ENCODE results near the gene TMEM208.

Gene TMEM208

DNA sequence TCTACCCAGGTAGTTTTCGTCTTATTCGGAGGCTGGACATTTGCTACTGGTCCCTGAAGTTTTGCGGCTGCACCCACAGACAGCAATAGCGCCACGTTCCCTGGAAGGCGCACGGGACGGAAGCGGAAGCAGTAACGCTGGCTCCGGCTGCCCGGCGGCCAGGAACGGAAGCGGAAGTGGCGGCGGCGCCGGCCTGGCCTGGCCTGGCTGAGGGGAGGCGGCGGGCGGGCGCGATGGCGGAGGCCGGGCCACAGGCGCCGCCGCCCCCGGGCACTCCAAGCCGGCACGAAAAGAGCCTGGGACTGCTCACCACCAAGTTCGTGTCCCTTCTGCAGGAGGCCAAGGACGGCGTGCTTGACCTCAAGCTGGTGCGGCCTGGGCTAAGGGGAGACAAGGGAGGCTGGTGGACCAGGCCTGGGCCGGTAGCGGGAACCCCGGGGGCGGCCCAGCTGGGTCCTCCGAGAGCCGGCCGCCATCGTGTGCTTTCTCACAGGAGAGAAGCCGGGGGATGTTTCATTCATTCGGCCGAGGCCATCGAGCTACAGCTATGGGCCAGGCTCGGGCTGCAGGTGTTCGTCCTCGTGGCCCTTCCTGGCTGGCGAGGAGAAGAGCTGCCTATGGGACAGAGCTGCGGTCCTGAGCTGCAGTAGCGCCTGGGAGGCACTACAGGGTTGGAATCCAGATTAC is 34.8 kb upstream of the TMEM208 start, which contains the start of gene E2F4:
E2F4 (plus strand) TSS at position 161 of the 687 bp plus-strand sequence; CDS start at position 234, 73 bp downstream.
- peak; percentile 79 for DNase-seq

DNA sequence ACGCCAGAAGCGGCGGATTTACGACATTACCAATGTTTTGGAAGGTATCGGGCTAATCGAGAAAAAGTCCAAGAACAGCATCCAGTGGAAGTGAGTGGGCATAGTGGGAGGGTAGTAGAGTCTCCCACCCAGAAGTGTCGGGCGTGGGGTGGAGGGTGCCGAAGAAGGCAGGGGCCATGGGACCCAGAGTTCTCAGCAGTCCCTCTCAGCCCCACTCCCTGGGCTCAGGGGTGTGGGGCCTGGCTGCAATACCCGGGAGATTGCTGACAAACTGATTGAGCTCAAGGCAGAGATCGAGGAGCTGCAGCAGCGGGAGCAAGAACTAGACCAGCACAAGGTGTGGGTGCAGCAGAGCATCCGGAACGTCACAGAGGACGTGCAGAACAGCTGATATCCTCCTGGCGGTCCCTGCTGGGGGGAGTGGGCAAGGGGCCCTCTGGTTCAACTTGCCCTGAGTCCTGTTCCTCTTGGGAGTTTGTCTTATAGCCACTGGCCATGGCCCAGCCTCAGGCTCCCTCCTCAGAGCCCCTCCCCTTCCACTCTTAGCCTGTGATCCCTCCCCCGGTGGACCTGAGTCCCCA is 34.1 kb upstream of the TMEM208 start:
- DNase-seq: no peak

DNA sequence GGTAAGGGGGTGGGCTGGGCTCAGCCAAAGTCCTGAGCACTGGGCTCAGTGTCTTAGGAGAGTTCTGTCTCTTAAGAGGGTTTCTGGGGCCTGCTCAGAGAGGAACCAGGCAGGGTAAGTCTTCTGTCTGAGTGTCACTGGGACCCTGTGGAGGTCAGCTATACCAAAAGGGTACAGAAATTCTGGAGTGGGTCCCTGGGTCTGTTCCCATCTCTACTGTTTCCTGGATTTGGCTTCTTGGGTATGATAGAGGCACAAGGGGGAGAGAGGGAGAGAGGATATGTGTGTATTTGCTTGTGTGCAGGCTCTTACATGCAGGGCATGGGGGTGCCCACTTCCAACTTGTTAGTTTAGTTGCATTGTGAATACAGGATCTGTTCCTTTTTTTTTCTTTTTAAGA is 33.4 kb upstream of the TMEM208 start:
- DNase-seq: no peak

DNA sequence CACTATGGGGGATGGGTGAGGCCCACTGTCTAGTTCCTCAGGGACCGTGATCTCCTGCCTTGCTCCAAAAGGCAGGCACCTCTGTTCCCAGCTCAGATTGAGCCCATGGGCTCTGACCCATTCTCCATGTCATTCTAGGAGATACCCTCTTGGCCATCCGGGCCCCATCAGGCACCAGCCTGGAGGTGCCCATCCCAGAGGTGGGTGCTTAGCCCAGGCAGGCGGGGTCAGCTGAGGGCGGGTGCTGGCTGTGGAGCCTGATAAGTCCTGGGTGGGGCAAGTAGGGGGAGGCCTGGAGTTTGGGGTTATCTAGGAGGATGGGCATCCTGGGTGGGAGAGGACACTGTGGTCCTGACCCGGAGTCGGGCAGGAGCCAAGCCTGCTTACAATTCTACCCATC is 32.7 kb upstream of the TMEM208 start:
- no peak for DNase-seq

DNA sequence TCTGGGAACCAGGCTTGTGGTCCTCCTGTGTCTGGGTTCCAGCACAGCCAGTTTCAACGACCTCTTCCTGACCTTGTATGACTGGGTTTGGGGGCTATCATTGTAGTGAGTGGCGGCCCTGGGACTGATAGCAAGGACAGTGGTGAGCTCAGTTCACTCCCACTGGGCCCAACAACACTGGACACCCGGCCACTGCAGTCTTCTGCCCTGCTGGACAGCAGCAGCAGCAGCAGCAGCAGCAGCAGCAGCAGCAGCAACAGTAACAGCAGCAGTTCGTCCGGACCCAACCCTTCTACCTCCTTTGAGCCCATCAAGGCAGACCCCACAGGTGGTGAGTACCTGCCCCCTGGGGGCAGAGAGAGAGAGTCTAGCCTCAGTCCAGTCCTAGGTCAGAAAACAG is 31.3 kb upstream of the TMEM208 start:
- DNase-seq: no peak

DNA sequence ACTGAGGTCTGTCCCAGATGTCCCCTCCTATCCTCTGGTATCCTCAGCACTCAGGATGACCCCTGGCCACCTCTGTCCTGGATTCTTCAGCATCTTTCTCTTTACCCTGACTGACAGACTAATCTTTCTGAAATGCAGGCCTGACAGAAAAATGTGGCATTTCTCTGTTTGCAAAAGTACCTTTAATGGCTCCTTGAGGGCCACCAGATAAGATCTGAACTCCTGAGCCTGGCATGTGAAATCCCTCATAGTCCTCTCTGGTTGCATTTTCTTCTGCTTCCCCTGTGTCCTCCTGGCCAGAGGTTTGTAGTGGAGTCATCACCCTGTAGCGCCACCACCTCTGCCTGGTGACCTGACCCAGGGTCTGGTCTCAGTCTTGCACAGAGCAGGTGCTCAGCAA is 30.0 kb upstream of the TMEM208 start:
- no peak for DNase-seq

DNA sequence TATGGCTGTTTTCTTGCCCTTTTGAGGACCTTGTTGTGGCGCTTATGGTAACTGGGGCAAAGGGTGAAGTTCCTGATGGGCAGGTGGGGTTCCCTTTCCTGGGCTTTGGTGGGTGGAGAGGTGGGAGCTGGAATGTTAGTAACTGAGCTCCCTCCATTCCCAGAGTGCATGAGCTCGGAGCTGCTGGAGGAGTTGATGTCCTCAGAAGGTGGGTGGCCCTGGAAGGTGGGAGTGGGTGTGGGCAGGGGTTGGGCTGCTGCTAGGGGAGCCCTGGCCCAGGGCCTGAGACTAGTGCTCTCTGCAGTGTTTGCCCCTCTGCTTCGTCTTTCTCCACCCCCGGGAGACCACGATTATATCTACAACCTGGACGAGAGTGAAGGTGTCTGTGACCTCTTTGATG is 29.2 kb upstream of the TMEM208 start:
- DNase-seq: no peak

DNA sequence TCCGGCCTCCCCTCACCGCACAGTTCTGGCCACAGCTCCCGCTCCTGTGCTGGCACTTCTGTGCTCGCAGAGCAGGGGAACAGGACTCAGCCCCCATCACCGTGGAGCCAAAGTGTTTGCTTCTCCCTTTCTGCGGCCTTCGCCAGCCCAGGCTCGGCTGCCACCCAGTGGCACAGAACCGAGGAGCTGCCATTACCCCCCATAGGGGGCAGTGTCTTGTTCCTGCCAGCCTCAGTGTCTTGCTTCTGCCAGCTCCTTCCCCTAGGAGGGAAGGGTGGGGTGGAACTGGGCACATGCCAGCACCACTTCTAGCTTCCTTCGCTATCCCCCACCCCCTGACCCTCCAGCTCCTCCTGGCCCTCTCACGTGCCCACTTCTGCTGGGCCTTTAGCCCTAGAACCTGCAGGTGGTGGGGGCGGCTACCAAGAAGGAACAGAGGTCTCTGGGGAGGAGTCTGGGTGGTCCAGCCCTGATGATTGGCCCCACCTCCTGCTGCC is 28.6 kb upstream of the TMEM208 start:
- DNase-seq: no peak

DNA sequence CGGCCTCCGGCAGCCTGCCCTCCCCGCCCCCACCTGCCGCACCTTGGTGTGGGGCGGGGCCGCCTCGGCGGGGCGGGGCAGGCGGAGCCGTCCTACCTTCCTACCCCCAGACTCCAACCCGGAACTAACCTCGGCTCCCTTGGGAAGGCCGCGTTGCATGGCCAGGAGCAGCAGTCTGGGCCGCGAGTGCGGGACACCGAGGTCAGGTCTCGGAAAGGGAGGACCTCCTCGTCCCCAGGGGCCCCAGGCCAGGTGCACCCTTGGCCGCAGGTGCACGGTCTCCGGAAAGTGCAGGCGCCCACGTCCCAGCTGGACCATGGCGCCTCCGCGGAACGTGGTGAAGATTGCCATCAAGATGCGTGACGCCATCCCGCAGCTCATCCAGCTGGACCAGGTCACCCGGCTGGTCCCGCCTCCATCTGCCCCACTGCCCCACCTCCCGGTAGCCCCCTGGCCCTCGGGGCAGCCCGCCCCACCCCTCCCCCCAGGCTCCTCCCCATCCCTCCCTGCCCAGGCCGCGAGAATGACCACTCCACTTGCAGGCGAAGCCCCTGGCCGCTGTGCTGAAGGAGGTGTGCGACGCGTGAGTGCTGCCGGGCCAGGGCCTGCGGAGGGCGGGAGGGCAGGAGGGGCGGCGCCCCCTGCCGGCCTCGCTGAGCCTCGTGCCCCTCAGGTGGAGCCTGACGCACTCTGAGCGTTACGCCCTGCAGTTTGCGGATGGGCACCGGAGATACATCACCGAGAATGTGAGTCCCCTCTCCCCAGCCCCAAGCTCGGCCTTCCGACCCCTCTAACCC is 27.7 kb upstream of the TMEM208 start, which contains the start of gene ELMO3:
ELMO3 (plus strand) TSS at position 121 of the 797 bp plus-strand sequence; CDS start at position 317, 196 bp downstream.
- no peak for DNase-seq

DNA sequence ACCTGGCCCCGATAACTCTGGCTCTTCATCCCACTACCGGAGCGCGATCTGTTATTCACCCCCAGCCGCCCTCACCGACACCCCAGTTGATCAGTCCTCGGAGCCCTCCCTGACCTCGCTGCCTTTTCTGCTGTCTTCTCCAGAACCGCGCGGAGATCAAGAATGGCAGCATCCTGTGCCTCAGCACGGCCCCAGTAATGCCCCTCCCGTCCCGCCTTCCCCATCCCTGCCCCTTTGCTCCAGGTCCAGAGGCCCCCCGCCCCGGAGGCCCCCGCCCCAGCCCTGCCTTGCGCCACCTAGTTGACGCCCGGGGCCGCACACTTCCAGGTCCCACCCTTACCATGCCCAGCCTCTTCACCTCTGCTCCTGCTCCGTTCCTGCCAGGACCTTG is 27.1 kb upstream of the TMEM208 start:
- DNase-seq: no peak

DNA sequence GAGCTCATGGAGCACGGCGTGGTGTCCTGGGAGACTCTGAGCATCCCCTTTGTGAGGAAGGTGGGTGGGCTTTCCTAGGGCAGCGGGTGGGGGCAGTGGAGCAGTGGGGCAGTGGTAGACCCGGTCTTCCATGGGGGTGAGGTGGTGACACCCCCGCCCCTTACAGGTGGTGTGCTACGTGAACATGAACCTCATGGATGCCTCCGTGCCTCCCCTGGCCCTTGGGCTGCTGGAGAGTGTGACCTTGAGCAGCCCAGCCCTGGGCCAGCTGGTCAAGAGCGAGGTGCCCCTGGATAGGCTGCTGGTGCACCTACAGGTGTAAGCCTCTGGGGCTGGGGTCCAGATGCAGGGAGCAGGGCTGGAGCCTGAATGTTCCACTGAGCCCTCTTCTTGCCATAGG is 26.4 kb upstream of the TMEM208 start:
- DNase-seq: no peak

DNA sequence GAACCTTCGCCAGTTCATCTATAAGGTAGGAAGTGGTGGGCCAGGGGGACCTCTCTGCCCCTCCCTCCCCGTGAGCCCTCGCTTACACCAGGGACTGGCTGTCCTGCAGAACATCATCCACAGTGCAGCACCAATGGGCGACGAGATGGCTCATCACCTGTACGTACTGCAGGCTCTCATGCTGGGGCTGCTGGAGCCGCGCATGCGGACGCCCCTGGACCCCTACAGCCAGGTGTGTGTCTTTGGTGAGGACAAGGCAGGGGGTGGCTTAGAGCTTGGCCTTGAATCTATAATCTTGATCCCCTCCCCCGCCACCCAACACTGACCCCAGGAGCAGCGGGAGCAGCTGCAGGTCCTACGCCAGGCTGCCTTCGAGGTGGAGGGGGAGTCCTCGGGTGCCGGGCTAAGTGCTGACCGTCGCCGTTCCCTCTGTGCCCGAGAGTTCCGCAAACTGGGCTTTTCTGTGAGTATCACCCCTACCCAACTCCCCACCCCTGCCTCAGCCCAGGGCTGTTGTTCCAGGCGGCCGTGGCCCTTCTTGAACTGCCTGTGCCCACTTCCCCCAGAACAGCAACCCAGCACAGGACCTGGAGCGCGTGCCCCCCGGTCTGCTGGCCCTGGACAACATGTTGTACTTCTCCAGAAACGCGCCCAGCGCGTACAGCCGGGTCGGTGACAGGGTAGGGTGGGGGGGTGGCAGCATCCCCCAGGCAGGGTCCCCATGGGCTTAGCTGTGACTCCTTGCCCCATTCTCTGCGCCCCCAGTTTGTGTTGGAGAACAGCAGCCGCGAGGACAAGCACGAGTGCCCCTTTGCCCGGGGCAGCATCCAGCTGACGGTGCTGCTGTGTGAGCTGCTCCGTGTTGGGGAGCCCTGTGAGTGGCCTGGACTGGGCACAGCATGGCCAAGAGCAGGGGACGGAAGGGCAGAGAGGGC is 25.3 kb upstream of the TMEM208 start:
- no peak for DNase-seq

DNA sequence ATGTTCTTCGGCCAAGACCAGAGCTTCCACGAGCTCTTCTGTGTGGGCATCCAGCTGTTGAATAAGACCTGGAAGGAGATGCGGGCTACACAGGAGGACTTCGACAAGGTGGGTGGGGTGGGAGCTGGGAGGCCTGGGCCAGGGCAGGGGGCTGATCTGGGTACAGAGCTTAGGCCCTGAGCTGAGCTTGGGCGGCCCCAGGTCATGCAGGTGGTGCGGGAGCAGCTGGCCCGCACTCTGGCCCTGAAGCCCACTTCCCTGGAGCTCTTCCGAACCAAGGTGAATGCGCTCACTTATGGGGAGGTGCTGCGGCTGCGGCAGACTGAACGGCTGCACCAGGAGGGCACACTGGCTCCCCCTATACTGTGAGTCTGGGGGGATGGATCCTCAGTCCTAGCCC is 24.5 kb upstream of the TMEM208 start:
- DNase-seq: no peak

DNA sequence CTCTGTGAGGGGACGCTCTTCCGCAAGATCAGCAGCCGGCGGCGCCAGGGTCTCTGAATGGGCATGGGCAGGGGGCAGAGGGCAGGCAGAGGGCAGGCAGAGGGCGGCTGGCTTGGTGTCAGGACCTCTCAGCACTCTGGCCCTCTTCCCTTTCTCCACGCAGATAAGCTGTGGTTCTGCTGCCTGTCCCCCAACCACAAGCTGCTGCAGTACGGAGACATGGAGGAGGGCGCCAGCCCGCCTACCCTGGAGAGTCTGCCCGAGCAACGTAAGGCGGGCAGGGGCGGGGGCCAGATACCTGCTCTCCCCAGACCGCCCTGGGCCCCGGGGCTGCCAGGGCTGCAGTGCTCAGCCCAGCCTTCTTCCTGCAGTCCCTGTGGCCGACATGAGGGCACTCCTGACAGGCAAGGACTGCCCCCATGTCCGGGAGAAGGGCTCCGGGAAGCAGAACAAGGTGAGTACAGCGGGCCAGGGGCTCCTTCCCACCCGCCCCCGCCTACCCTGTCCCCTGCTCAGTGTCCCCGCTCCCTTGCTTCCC is 23.9 kb upstream of the TMEM208 start:
- no peak for DNase-seq

DNA sequence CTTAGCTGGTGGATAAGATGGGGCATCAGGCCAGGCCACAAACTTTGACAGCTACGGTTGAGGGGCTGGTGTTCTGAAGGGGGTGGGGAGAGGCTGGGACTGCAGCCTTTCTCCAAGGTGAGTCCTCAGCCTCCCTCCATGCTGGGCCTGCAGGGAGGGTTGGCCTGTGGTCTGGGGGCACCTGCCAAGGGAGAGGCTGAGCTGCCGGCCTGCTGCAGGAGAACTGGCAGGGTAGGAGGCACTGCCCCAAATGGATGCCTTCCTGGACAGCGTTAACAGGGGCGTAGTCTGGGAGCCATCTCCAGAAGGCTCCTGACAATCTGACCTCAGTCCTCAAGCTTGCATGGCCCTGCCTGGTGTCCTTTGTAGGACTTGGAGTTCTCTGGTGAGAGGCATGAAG is 22.9 kb upstream of the TMEM208 start:
- DNase-seq: no peak

DNA sequence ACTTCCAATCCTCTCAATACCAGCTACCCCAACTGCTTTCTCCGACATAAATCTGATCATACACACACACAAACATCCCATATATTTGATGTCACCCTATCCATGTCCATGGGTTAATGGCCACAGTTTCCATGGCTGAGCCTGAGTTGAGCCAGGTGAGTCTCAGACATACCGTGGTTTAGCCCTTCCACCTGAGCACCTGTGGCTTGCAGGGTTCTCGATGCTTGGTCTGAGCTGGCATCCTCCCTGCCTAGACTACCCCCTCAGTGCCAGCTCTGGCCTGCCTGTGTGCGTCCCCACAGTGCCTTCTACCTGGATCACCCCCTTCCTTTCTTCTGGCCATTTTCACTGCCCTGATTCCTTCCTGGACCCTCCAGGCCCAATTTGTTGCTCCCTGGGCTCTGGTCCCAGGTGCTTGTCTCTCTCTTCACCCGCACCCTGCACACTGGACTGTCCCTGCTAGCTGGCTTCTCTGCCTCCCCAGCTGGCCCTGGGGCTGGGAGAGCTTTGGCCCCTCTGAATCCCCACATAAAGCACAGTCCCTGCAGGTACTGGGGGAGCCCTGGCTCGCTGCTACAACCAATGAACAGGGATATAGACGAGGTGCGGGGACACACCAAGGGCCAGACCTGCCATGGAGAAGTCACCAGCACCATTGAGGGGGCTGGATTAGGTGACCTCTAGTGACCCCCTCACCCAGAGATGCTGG is 20.6 kb upstream of the TMEM208 start:
- no peak for DNase-seq

DNA sequence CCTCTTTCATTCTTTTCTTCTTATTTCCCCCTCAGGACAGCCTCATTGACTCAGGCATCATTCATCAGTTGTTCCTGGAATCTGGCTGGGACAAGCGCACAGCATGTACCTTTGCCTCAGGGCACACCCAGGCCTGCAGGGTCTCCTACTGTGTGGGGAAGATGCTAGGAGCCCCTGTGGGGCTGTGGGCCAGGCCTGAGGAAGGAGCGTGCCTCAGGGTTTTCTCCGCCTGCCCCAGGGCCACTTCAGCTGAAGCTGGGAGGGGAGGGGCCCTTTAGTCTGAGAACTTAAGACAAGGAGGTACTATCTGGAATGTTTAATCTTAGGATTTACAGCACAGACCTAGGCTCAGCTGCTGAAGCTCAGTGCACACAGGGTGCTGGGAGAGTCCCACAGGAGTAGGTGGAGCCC is 20.1 kb upstream of the TMEM208 start:
- DNase-seq: no peak

DNA sequence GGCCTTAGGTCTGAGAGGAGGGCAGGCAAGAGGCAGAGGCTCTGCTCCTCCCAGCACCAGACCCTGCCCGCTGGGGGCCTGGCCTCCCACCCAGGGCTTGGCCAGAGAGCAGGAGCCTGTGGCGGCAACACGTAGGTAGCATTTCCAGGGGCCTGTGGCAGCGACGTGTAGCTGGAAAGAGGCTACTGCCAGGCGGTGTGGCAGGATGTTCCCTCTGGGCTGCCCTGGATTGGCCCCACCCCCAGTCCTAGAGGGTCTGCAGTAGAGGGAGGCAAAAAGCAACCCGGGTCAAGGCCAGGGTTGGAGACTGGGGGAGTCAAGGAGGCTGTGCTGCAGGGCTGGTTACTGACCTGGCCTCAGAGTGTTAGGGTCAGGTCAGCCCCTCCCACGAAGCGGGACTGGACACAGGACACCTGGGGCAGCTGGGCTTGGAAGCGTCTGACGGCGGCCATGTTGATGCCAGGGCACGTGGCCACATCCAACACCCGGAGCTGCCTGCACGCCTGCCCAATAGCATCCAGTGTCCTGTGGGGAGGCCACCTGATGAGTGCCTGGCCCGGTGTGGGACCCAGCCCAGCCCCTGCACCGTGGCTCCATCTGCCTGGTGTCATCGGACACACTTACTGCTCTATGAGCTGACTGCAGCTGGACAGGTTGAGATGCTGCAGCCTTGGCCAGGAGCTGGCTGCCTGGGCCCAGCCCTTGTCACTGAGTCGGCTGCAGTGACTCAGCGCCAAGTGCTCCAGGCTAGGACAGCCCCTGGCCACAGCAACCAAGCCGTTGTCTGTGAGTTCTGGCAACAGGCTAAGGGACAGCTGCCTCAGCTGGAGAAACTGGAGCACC is 19.5 kb upstream of the TMEM208 start:
- no peak for DNase-seq

DNA sequence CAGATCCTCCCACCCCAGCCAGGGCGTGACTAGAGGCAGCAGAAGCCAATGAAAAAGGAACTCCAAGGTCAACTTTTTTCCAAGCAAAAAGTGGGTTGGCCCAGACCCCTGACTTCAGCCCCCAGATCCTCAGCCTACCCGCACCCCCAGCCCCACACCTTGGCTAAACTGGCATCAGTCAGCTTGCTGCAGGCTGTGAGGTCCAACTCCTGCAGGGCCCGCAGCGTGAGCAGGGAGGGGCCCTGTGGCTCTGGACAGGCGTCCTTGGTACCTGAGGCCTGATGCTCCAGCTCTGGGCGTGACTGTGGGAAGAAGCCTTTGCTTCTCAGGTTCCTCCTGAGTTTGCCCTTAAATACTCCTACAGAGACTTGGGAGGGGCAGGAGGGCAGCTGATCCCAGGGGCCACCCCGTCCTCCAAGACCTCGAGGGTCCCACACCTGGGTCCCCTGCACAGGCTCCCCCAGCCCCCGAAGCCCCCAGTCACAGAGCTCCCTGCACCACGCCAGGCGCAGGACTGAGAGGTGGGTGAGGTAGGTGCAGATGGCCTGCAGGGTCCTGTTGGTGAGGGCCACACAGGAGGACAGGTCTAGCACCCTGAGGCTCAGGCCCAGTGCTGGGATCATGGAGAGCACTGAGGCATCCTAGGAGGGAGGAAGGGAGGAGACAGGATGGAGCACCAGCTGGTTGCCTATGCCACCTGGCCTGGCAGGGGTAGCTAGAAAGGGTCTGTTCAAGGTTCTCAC is 18.6 kb upstream of the TMEM208 start:
- no peak for DNase-seq

DNA sequence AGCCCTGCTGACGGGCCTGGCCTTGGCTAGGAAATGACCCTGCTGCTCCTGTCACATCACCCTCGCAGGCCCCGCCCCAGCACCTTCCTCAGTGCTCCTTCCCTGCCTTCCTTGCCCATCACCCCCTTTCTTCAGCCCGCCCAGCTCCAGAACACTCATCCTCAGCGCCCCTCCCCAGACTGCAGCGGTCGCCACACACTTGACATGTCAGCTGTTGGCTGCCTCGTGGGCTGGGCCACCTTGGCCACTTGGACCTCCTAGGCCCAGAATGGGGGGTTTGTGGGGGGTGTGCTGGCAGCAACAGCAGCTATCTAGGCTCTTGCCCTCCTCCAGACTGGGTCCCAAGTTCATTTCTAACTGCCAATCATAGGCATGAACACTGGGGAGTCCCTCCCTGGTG is 17.4 kb upstream of the TMEM208 start:
- DNase-seq: no peak
